Activated effector memory CD4-positive, alpha-beta T cell treated with anti-CD3 and anti-CD28 coated beads, Interleukin-2, amount 50 U/mL, for 16 hours (primary cell): ENCODE data around the gene PCDHGA9.
"Not testable (repeated sequence)": the region's sequence is repeated elsewhere in the genome, so short reads cannot be mapped to it uniquely, and the experiment has no call there.

ENCODE experiments used
- DNase-seq: peaks from one replicate; pipeline ENCODE4 v3.0.0-alpha.2; 2020

Gene PCDHGA9

GRCh38 chr5:141384471-141385267 is 17.9 kb upstream of the PCDHGA9 start:
- DNase-seq: no peak

- DNase-seq: peak; percentile 69
Observed at GRCh38 chr5:141387557-141388311, 14.8 kb upstream of the PCDHGA9 start, which contains the start of gene PCDHGB4. Gene PCDHGB4, plus strand, starts transcription at chr5:141387698. Its CDS starts 187 bp downstream, at chr5:141387885.

GRCh38 chr5:141388661-141389060 is 13.9 kb upstream of the PCDHGA9 start:
- DNase-seq: no peak

GRCh38 chr5:141389153-141390042 is 13.2 kb upstream of the PCDHGA9 start:
- no peak for DNase-seq

GRCh38 chr5:141392429-141393198 is 10.0 kb upstream of the PCDHGA9 start, which contains the start of gene PCDHGA8:
Gene PCDHGA8, plus strand, starts transcription at chr5:141392633. Its CDS starts 181 bp downstream, at chr5:141392814.
- no peak for DNase-seq

GRCh38 chr5:141393267-141393666 is 9.3 kb upstream of the PCDHGA9 start:
- DNase-seq: no peak

- DNase-seq: not testable (repeated sequence)
Observed at GRCh38 chr5:141394401-141395187, 8.0 kb upstream of the PCDHGA9 start.

- peak; percentile 78 for DNase-seq
Observed at GRCh38 chr5:141397756-141398551, 4.6 kb upstream of the PCDHGA9 start, which contains the start of gene PCDHGB5. Gene PCDHGB5, plus strand, starts transcription at chr5:141397947. Its CDS starts 181 bp downstream, at chr5:141398128.

- no peak for DNase-seq
Observed at GRCh38 chr5:141398608-141399007, 4.0 kb upstream of the PCDHGA9 start.

GRCh38 chr5:141399555-141400258 is 2.9 kb upstream of the PCDHGA9 start:
- no peak for DNase-seq

GRCh38 chr5:141403387-141403786 is 809 bp downstream of the PCDHGA9 start:
- no peak for DNase-seq

- DNase-seq: peak; percentile 74
Observed at GRCh38 chr5:141407790-141408505, 5.4 kb downstream of the PCDHGA9 start, which contains the start of gene PCDHGB6. Gene PCDHGB6, plus strand, starts transcription at chr5:141408021. Its CDS starts 182 bp downstream, at chr5:141408203.

GRCh38 chr5:141409598-141410306 is 7.2 kb downstream of the PCDHGA9 start:
- DNase-seq: no peak

GRCh38 chr5:141411575-141411974 is 9.0 kb downstream of the PCDHGA9 start:
- DNase-seq: no peak

GRCh38 chr5:141412854-141413539 is 10.4 kb downstream of the PCDHGA9 start, which contains the start of gene PCDHGA10:
Gene PCDHGA10, plus strand, starts transcription at chr5:141412987. Its CDS starts 189 bp downstream, at chr5:141413176.
- DNase-seq: peak; percentile 83

- no peak for DNase-seq
Observed at GRCh38 chr5:141413540-141414069, 11.0 kb downstream of the PCDHGA9 start.
